A673 (cell line): ENCODE results near the gene C1orf115.

Experiments used
- EZH2 ChIP-seq: fragments of 200-600 bp; sonication (generic); IDR thresholded peaks from 2 replicates; pipeline ENCODE4 v1.6.1; 2017; ENCODE audit warnings: borderline replicate concordance, low read depth, mild to moderate bottlenecking, mixed read lengths, antibody characterized with exemption, low read length; ENCODE audit not compliant: poor library complexity, severe bottlenecking
- TF ChIP-seq, protein P1 (sequence below): fragments of 300-800, 200-600 bp; sonication (generic); conservative IDR thresholded peaks from 2 replicates; pipeline ENCODE4 v1.5.1; 2017; ENCODE audit warnings: low read depth, mild to moderate bottlenecking, antibody characterized with exemption, low read length, moderate library complexity, mixed read lengths

DNA sequence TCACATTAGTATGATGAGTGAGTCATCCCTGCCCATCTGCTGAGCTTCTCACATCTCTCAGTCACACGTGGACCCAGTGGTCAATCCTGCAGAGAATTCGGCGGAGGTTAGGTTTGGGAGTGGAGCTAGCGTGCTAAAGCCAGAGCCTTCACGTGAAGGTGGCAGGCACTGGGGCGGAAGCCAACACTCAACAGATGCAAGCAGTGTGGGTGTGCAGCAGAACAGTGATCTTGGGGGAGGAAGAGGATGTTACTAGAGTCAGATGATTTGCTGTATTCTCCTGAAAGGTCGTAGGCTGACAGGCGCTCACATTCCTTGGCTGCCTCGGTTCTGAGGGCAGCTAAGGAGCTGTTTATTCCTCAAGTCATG is 6.7 kb downstream of the C1orf115 start:
- TF ChIP-seq, protein P1, sequence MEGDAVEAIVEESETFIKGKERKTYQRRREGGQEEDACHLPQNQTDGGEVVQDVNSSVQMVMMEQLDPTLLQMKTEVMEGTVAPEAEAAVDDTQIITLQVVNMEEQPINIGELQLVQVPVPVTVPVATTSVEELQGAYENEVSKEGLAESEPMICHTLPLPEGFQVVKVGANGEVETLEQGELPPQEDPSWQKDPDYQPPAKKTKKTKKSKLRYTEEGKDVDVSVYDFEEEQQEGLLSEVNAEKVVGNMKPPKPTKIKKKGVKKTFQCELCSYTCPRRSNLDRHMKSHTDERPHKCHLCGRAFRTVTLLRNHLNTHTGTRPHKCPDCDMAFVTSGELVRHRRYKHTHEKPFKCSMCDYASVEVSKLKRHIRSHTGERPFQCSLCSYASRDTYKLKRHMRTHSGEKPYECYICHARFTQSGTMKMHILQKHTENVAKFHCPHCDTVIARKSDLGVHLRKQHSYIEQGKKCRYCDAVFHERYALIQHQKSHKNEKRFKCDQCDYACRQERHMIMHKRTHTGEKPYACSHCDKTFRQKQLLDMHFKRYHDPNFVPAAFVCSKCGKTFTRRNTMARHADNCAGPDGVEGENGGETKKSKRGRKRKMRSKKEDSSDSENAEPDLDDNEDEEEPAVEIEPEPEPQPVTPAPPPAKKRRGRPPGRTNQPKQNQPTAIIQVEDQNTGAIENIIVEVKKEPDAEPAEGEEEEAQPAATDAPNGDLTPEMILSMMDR, result no peak
- no peak for TF ChIP-seq EZH2
